DND-41 (cell line): Measurements from ENCODE around the gene EIF6.

ENCODE experiments used
- CTCF ChIP-seq: IDR thresholded peaks from 2 replicates; pipeline ENCODE4 v1.5.1; 2012; ENCODE audit warnings: borderline replicate concordance, low read length, moderate library complexity, mild to moderate bottlenecking; ENCODE audit not compliant: poor library complexity, severe bottlenecking; ENCODE audit errors: extremely low read depth
- EZH2 ChIP-seq: IDR thresholded peaks from 3 replicates; pipeline ENCODE4 v1.6.1; 2012; ENCODE audit warnings: borderline replicate concordance, low read depth, mild to moderate bottlenecking, moderate library complexity, low read length, inconsistent platforms; ENCODE audit not compliant: severe bottlenecking

GRCh38 chr20:35290186-35290886 is 5.8 kb upstream of the EIF6 start:
- TF ChIP-seq CTCF (no peak), EZH2 (no peak)
